ENCODE results near the gene RNH1. TPM values are rescaled to one million over a fixed set of nuclear protein-coding genes. Genes with fewer than 3 reads are reported as not detected.
A peak's percentile ranks its signal among the peaks of the same experiment; 100 is the strongest.

Gene RNH1
- total and polyA plus RNA-seq, 10 of the 15 experiments (the other 5 are each of a cell fraction or from before 2014, with no cell fraction given), result 2.3 to 162 (median 72.1) TPM

DNA sequence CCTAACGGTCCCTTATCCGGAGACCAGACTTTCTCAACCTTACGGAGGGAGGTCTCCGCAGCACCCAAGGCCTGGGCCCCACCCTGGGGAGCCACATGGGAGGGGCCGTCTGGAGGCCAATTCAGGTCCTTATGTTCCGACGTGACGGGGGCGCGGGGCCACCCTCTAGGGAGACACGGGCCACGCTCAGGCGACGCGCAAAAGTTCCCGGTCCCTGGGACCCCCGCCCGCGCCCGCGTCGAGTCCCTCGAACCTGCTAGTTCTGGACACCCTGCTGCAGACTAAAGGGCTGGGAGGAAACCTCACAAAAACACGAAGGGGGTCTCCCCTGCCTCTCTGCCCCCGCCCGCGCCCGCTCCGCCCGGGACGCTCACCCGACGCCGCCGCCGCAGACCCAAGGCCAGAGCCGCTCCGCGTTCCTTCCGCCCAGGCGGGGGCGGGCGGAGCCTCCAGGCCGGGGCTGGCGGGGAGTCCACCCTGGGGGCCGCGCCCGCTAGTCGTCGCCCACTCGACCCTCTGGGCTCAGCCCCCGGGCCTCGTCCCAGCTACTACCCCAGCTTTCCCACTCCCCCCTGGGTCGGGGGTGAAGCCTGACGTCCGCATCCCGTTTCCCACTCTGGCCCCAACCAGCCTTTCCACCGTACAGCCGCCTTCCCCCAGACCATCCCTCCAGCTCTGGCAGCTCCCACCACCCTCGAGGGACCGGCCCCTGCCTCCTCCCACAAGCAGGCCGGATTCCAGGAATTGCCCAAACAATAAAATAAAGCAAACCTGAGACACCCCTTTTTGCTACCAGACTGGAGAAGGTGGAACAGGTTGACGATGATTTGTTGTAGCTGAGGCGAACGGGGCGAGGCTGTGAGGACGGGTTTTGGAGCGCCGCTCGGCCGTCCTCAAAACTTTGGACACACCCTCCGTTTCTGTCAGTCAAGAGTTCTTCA, 2.7 kb downstream of the RNH1 start (continued):
- 0 out of 4 replicates have a peak, but pooled peaks of 1 of the 2 experiments have one; percentile 6 for TF ChIP-seq EP300 (IDR thresholded peaks at IDR 0.05; ENCODE audit: borderline replicate concordance in 1 of 2, control insufficient read depth in 1 of 2, low read depth in 2 of 2, low read length in 2 of 2)
- TF ChIP-seq CBX5 (IDR thresholded peaks at IDR 0.05; ENCODE audit: low read depth), result no peak
- no peak for TF ChIP-seq BCL3 (IDR thresholded peaks at IDR 0.05; ENCODE audit: borderline replicate concordance, insufficient read depth, low read depth, low read length, poor library complexity, severe bottlenecking)
- peak; percentile 65; the same call in 1 of the 2 replicates for TF ChIP-seq POLR2A (IDR thresholded peaks at IDR 0.05; ENCODE audit: low read depth, low read length)
- TF ChIP-seq ETV6 (conservative IDR thresholded peaks at IDR 0.05 in 1 of 2, IDR thresholded peaks at IDR 0.05 in 1 of 2; ENCODE audit: borderline replicate concordance in 1 of 2, low read depth in 1 of 2), result no peak
- TF ChIP-seq HDAC6 (IDR thresholded peaks at IDR 0.05; ENCODE audit: unreplicated experiment), result no peak
- no peak for TF ChIP-seq SP1 (IDR thresholded peaks at IDR 0.05; ENCODE audit: low read depth, low read length)
- no peak for TF ChIP-seq IRF5 (IDR thresholded peaks at IDR 0.05; ENCODE audit: borderline replicate concordance)
- peak in 1 of 2 experiments; percentile 91; a peak in 2 of 3 replicates for TF ChIP-seq EGR1 (IDR thresholded peaks at IDR 0.05; ENCODE audit: borderline replicate concordance in 1 of 2, low read depth in 2 of 2, low read length in 2 of 2)
- no peak for TF ChIP-seq BCLAF1 (IDR thresholded peaks at IDR 0.05)
- TF ChIP-seq, protein P1, sequence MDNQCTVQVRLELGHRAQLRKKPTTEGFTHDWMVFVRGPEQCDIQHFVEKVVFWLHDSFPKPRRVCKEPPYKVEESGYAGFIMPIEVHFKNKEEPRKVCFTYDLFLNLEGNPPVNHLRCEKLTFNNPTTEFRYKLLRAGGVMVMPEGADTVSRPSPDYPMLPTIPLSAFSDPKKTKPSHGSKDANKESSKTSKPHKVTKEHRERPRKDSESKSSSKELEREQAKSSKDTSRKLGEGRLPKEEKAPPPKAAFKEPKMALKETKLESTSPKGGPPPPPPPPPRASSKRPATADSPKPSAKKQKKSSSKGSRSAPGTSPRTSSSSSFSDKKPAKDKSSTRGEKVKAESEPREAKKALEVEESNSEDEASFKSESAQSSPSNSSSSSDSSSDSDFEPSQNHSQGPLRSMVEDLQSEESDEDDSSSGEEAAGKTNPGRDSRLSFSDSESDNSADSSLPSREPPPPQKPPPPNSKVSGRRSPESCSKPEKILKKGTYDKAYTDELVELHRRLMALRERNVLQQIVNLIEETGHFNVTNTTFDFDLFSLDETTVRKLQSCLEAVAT (IDR thresholded peaks at IDR 0.05), result peak; percentile 93
- TF ChIP-seq EED (IDR thresholded peaks at IDR 0.05; ENCODE audit: low read depth), result no peak
- no peak for TF ChIP-seq STAT1 (conservative IDR thresholded peaks at IDR 0.05)
- no peak for TF ChIP-seq CEBPZ (IDR thresholded peaks at IDR 0.05; ENCODE audit: low read depth, low read length)
